Activated B cell treated with CpG ODN at 0.5 μM for 24 hours (primary cell): ENCODE measurements around the gene CACNA1I. TPM values are rescaled to one million over a fixed set of nuclear protein-coding genes. Genes with fewer than 3 reads are reported as not detected.

Source experiments
- ATAC-seq: fragments of 200-7000 bp; cut with Tn5 transposase; one replicate; pipeline ENCODE4 v1.10.0; 2021; ENCODE audit warnings: low read depth, mild to moderate bottlenecking, moderate library complexity
- CTCF ChIA-PET: fragments of 350-600 bp; sonication (Branson Sonifier 250); formaldehyde crosslinking; loops from one replicate; lab custom pipeline; 2021; ENCODE audit warnings: antibody characterized with exemption; lab: Charles Lee
- POLR2A ChIA-PET: fragments of 350-600 bp; sonication (Branson Sonifier 250); formaldehyde crosslinking; loops from one replicate; lab custom pipeline; 2021; ENCODE audit warnings: antibody characterized with exemption; lab: Charles Lee
- DNase-seq: peaks from one replicate; pipeline ENCODE4 v3.0.0; 2022
- H3K27ac Mint-ChIP-seq: one replicate; pipeline ENCODE4 v1.8.0; 2020; ENCODE audit warnings: mixed read lengths
- H3K27me3 Mint-ChIP-seq: one replicate; pipeline ENCODE4 v1.8.0; 2021; ENCODE audit warnings: mixed read lengths
- H3K36me3 Mint-ChIP-seq: one replicate; pipeline ENCODE4 v1.8.0; 2021; ENCODE audit warnings: low read depth, mixed read lengths
- H3K4me1 Mint-ChIP-seq: one replicate; pipeline ENCODE4 v1.8.0; 2021; ENCODE audit warnings: mixed read lengths
- H3K4me3 Mint-ChIP-seq: one replicate; pipeline ENCODE4 v1.8.0; 2020; ENCODE audit warnings: mild to moderate bottlenecking, mixed read lengths
- H3K9me3 Mint-ChIP-seq: one replicate; pipeline ENCODE4 v1.8.0; 2020; ENCODE audit warnings: mixed read lengths
- intact Hi-C: fragments of 100-400 bp; cut with micrococcal nuclease; formaldehyde crosslinking; loops from one replicate; pipeline ENCODE4 v1.15.1; 2024
- total RNA-seq: library from RNA; stranded (reverse); gene quantifications from 2 replicates; pipeline ENCODE4 v1.2.3, GENCODE V29; 2022
- TF ChIP-seq, protein P1 (sequence below): fragments of 200-600 bp; IDR thresholded peaks from one replicate; pipeline ENCODE4 v1.8.0; 2022; ENCODE audit warnings: antibody characterized with exemption, mild to moderate bottlenecking

Gene CACNA1I
- total RNA-seq, 1 donor from 2014 or later = not detected

GRCh38 chr22:39652990-39653786, 82.6 kb downstream of the CACNA1I start:
- no peaks in the 10 kb centered on the region for H3K9me3 Mint-ChIP-seq
- TF ChIP-seq, protein P1, sequence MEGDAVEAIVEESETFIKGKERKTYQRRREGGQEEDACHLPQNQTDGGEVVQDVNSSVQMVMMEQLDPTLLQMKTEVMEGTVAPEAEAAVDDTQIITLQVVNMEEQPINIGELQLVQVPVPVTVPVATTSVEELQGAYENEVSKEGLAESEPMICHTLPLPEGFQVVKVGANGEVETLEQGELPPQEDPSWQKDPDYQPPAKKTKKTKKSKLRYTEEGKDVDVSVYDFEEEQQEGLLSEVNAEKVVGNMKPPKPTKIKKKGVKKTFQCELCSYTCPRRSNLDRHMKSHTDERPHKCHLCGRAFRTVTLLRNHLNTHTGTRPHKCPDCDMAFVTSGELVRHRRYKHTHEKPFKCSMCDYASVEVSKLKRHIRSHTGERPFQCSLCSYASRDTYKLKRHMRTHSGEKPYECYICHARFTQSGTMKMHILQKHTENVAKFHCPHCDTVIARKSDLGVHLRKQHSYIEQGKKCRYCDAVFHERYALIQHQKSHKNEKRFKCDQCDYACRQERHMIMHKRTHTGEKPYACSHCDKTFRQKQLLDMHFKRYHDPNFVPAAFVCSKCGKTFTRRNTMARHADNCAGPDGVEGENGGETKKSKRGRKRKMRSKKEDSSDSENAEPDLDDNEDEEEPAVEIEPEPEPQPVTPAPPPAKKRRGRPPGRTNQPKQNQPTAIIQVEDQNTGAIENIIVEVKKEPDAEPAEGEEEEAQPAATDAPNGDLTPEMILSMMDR = no peak
- H3K36me3 Mint-ChIP-seq = no peaks in the 10 kb centered on the region
- POLR2A ChIA-PET = no interaction called here
- DNase-seq (no peak), ATAC-seq (no peak)
- no peak overlapping the region for H3K4me3 Mint-ChIP-seq
- peaks cover 3% of the 10 kb centered on the region for H3K4me1 Mint-ChIP-seq
- H3K27ac Mint-ChIP-seq = no peak overlapping the region
- CTCF ChIA-PET = no interaction called here
- H3K27me3 Mint-ChIP-seq = peaks cover 21% of the 10 kb centered on the region
- intact Hi-C loops = no loop called here

- Mint-ChIP-seq H3K4me1 (peaks cover 3% of the 10 kb centered on the region), H3K9me3 (no peaks in the 10 kb centered on the region), H3K27me3 (peaks cover 26% of the 10 kb centered on the region), H3K4me3 (no peak overlapping the region), H3K36me3 (no peaks in the 10 kb centered on the region), H3K27ac (no peak overlapping the region)
- DNase-seq (no peak), ATAC-seq (no peak)
- POLR2A ChIA-PET = no interaction called here
- TF ChIP-seq, protein P1 = no peak
- CTCF ChIA-PET = no interaction called here
- intact Hi-C loops = no loop called here
Observed at GRCh38 chr22:39653787-39654077, 83.2 kb downstream of the CACNA1I start.

GRCh38 chr22:39654131-39654926, 83.8 kb downstream of the CACNA1I start:
- Mint-ChIP-seq H3K27me3 (peaks cover 31% of the 10 kb centered on the region), H3K9me3 (no peaks in the 10 kb centered on the region), H3K4me1 (peaks cover 3% of the 10 kb centered on the region), H3K27ac (no peak overlapping the region), H3K36me3 (no peaks in the 10 kb centered on the region), H3K4me3 (no peak overlapping the region)
- ChIA-PET CTCF (no interaction called here), POLR2A (no interaction called here)
- DNase-seq = no peak
- intact Hi-C loops = no loop called here
- no peak for ATAC-seq
- TF ChIP-seq, protein P1 = no peak

DNA sequence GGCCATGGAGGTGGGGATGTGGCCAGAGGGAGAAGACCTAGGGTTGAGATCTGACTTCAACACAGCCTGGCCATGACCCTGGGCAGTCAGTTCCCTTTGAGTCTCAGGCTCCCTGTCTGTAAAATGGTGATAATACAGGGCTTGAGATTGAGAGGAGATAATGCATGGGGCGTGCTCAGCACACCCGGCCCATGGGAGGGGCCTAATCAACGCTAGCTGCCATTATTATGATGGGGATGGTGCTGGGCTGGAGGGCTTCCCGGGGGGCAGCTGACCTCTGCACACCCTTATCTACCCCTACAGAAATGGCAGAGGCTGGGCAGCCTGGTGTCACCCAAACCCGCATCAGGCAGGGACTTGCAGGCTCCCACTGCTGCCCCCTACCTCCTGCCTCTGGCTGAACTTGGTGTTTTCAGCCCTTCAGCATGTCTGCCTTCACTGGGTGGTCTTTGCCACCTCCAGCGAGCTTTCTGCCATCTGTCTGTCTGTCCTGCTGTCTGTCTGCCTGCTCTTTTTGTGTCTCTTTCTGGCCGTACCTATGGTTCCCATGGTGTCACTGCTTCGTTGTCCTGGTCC, 84.5 kb downstream of the CACNA1I start:
- Mint-ChIP-seq H3K9me3 (no peaks in the 10 kb centered on the region), H3K4me3 (no peak overlapping the region), H3K27me3 (peaks cover 36% of the 10 kb centered on the region), H3K36me3 (no peaks in the 10 kb centered on the region), H3K4me1 (peaks cover 3% of the 10 kb centered on the region), H3K27ac (no peak overlapping the region)
- DNase-seq = no peak
- ChIA-PET POLR2A (no interaction called here), CTCF (no interaction called here)
- intact Hi-C loops = no loop called here
- no peak for ATAC-seq
- TF ChIP-seq, protein P1 = no peak

- H3K4me1 Mint-ChIP-seq = peaks cover 3% of the 10 kb centered on the region
- H3K9me3 Mint-ChIP-seq = no peaks in the 10 kb centered on the region
- DNase-seq (no peak), ATAC-seq (no peak)
- TF ChIP-seq, protein P1 = no peak
- H3K4me3 Mint-ChIP-seq = no peak overlapping the region
- H3K27ac Mint-ChIP-seq = no peak overlapping the region
- intact Hi-C loops = no loop called here
- ChIA-PET CTCF (no interaction called here), POLR2A (no interaction called here)
- no peaks in the 10 kb centered on the region for H3K36me3 Mint-ChIP-seq
- peaks cover 42% of the 10 kb centered on the region for H3K27me3 Mint-ChIP-seq
Observed at GRCh38 chr22:39655831-39656230, 85.3 kb downstream of the CACNA1I start.
